Esophagus muscularis mucosa (tissue), 4 donors: ENCODE measurements around the gene ZNF254.

Experiments used
- CTCF ChIP-seq, 3 experiments: fragments of 200-600 bp in 2 of 3; fragments of 450-650 bp in 1 of 3; sonication (generic) in 2 of 3; IDR thresholded peaks; one replicate each; pipeline ENCODE4 v1.5.1; 2017 to 2019; ENCODE audit warnings: antibody characterized with exemption in 3 of 3, mild to moderate bottlenecking in 2 of 3, moderate library complexity in 1 of 3
- EP300 ChIP-seq: sonication (generic); formaldehyde crosslinking; IDR thresholded peaks from one replicate; pipeline ENCODE4 v1.6.1; 2017; ENCODE audit warnings: antibody characterized with exemption
- POLR2A ChIP-seq: fragments of 450-650 bp; IDR thresholded peaks from one replicate; pipeline ENCODE4 v1.6.1; 2017; ENCODE audit warnings: antibody characterized with exemption, moderate library complexity, mild to moderate bottlenecking, low read depth
- POLR2AphosphoS5 ChIP-seq, 2 donors: sonication (generic); formaldehyde crosslinking; IDR thresholded peaks; one replicate each; pipeline ENCODE4 v1.6.1; 2017; ENCODE audit warnings: antibody characterized with exemption in 2 of 2

- no peak for TF ChIP-seq CTCF (IDR thresholded peaks at IDR 0.05)
- no peak for TF ChIP-seq POLR2A
- no peak for TF ChIP-seq EP300
- no peak for TF ChIP-seq POLR2AphosphoS5 (IDR thresholded peaks at IDR 0.05)
Measured at GRCh38 chr19:24051516-24051915, 35.5 kb upstream of the ZNF254 start.
